Memory B cell (primary cell): ENCODE results near the gene DCAF5.
"Not testable (repeated sequence)": the region's sequence is repeated elsewhere in the genome, so short reads cannot be mapped to it uniquely, and the experiment has no call there.

Experiments
- ATAC-seq: fragments of 150-1000 bp; cut with Tn5 transposase; 2 replicates; pipeline ENCODE4 v1.10.0; 2021; ENCODE audit warnings: low read depth, mild to moderate bottlenecking, moderate library complexity
- DNase-seq, 2 donors: peaks; one replicate each; pipeline ENCODE4 v3.0.0; 2022; ENCODE audit warnings: low spot score in 2 of 2
- H3K27ac Mint-ChIP-seq: one replicate; pipeline ENCODE4 v1.8.0; 2022; ENCODE audit warnings: mild to moderate bottlenecking, moderate library complexity, mixed read lengths
- H3K27me3 Mint-ChIP-seq: one replicate; pipeline ENCODE4 v1.8.0; 2022; ENCODE audit warnings: mixed read lengths
- H3K36me3 Mint-ChIP-seq: one replicate; pipeline ENCODE4 v1.8.0; 2022; ENCODE audit warnings: mild to moderate bottlenecking, mixed read lengths
- H3K4me1 Mint-ChIP-seq: one replicate; pipeline ENCODE4 v1.8.0; 2022; ENCODE audit warnings: mixed read lengths
- H3K4me3 Mint-ChIP-seq: one replicate; pipeline ENCODE4 v1.8.0; 2022; ENCODE audit warnings: mild to moderate bottlenecking, moderate library complexity, mixed read lengths
- H3K9me3 Mint-ChIP-seq: one replicate; pipeline ENCODE4 v1.8.0; 2022; ENCODE audit warnings: mixed read lengths

Gene DCAF5

DNA sequence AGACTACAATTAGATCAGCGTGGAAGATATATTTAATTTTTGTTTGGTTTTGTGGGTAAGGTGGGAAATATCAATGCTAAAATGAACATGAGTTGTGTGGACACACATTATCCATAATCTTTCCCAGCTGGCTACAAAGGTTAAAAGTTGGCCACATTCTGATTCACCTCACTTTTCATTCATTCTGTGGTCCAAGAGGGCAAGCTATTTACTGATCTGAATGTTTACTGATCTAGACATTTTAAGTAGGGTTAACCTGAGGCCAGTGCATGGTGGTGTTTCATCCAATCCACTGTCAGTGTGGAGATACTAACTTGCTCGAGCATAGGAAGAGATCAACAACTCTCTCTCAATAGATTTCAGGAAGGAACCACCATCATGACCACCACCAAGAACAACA lies 71.6 kb downstream of the DCAF5 start:
- no peaks in the 10 kb centered on the region for H3K27me3 Mint-ChIP-seq
- DNase-seq: no peak
- H3K9me3 Mint-ChIP-seq: no peaks in the 10 kb centered on the region
- H3K4me3 Mint-ChIP-seq: no peak overlapping the region
- H3K36me3 Mint-ChIP-seq: peaks cover 36% of the 10 kb centered on the region
- H3K4me1 Mint-ChIP-seq: peaks cover 3% of the 10 kb centered on the region
- no peak for ATAC-seq
- no peak overlapping the region for H3K27ac Mint-ChIP-seq

DNA sequence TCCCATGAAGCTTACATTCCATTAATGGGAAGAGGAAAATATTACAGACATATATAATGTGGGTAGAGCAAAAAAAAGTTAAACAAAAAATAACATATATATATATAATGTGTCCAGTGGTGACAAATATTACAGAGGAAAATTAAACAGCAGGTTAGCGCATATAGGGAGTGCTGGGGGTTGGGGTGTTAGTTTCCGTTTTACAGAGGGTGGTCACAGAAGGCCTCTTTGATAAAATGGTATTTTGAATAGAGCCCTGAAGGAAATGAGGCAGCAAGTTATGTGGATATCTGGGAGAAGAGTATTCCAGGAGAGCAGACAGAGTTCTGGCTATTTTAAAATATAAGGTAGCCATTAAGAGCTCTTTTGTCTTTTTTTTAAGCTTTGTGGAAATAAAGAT lies 73.2 kb downstream of the DCAF5 start:
- H3K4me1 Mint-ChIP-seq: peaks cover 3% of the 10 kb centered on the region
- DNase-seq: no peak
- H3K27me3 Mint-ChIP-seq: no peaks in the 10 kb centered on the region
- no peaks in the 10 kb centered on the region for H3K9me3 Mint-ChIP-seq
- H3K4me3 Mint-ChIP-seq: no peak overlapping the region
- H3K27ac Mint-ChIP-seq: no peak overlapping the region
- peaks cover 37% of the 10 kb centered on the region for H3K36me3 Mint-ChIP-seq
- ATAC-seq: no peak

GRCh38 chr14:69079188-69079742 lies 73.7 kb downstream of the DCAF5 start:
- Mint-ChIP-seq H3K27me3 (no peaks in the 10 kb centered on the region), H3K36me3 (peaks cover 40% of the 10 kb centered on the region), H3K4me3 (no peak overlapping the region), H3K4me1 (peaks cover 3% of the 10 kb centered on the region), H3K9me3 (no peaks in the 10 kb centered on the region), H3K27ac (peak overlapping the region; percentile 58)
- ATAC-seq: no peak
- no peak for DNase-seq

GRCh38 chr14:69077841-69078240 lies 75.1 kb downstream of the DCAF5 start:
- peaks cover 42% of the 10 kb centered on the region for H3K36me3 Mint-ChIP-seq

GRCh38 chr14:69077185-69077584 lies 75.7 kb downstream of the DCAF5 start:
- DNase-seq, H3K9me3 Mint-ChIP-seq, ATAC-seq, H3K4me1 Mint-ChIP-seq, H3K27me3 Mint-ChIP-seq, H3K4me3 Mint-ChIP-seq: not testable (repeated sequence)
- H3K27ac Mint-ChIP-seq: peak overlapping the region; percentile 60
- H3K36me3 Mint-ChIP-seq: peaks cover 47% of the 10 kb centered on the region

More at GRCh38 chr14:69077841-69078240, 75.1 kb downstream of the DCAF5 start:
- Mint-ChIP-seq H3K4me3 (no peak overlapping the region), H3K27ac (no peak overlapping the region), H3K4me1 (peaks cover 3% of the 10 kb centered on the region), H3K27me3 (no peaks in the 10 kb centered on the region), H3K9me3 (no peaks in the 10 kb centered on the region)
- ATAC-seq (no peak), DNase-seq (no peak)

DNA sequence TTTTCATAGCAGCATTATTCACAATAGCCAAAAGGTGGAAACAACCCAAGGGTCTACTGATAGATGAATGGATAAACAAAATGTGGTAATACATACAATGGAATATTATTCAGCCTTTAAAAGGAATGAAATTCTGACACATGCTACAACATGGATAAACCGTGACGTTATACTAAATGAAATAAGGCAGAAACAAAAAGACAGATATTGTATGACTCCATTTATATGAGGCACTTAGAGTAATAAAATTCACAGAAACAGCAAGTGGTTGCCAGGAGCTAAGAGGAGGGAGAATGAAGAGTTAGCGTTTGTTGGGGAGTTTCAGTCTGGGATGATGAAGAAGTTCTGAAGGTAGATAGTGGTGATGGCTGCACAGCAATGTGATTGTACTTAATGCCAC lies 76.6 kb downstream of the DCAF5 start:
- no peak overlapping the region for H3K27ac Mint-ChIP-seq
- no peak for ATAC-seq
- H3K4me1 Mint-ChIP-seq: peaks cover 3% of the 10 kb centered on the region
- peaks cover 43% of the 10 kb centered on the region for H3K36me3 Mint-ChIP-seq
- no peaks in the 10 kb centered on the region for H3K27me3 Mint-ChIP-seq
- H3K4me3 Mint-ChIP-seq: no peak overlapping the region
- DNase-seq: no peak
- H3K9me3 Mint-ChIP-seq: no peaks in the 10 kb centered on the region

DNA sequence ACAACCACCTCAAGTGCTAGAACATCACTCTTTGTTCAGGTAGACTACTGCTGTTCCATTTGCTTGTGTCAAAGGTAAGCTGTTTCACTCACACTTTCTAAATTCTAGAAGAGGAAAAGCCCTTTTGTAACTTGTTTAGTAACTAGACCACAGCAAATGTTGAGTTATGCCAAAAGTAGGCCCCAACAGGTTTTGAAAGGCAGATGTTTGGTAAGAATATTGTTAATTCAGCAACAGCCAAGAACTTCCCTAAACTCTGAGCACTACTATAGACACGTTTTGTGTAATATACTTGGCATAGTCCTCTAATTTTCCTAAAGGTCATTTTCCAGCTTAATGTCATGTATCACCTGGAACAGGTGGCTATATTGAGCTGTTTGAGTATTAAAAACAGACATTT lies 79.0 kb downstream of the DCAF5 start:
- Mint-ChIP-seq H3K36me3 (peaks cover 44% of the 10 kb centered on the region), H3K4me1 (peaks cover 3% of the 10 kb centered on the region), H3K9me3 (no peaks in the 10 kb centered on the region), H3K27ac (no peak overlapping the region), H3K27me3 (no peaks in the 10 kb centered on the region), H3K4me3 (no peak overlapping the region)
- ATAC-seq (no peak), DNase-seq (no peak)

GRCh38 chr14:69073429-69073828 lies 79.5 kb downstream of the DCAF5 start:
- Mint-ChIP-seq H3K27ac (no peak overlapping the region), H3K4me1 (peaks cover under 1% of the 10 kb centered on the region), H3K9me3 (no peaks in the 10 kb centered on the region), H3K36me3 (peaks cover 42% of the 10 kb centered on the region), H3K27me3 (no peaks in the 10 kb centered on the region), H3K4me3 (no peak overlapping the region)
- ATAC-seq (no peak), DNase-seq (no peak)

DNA sequence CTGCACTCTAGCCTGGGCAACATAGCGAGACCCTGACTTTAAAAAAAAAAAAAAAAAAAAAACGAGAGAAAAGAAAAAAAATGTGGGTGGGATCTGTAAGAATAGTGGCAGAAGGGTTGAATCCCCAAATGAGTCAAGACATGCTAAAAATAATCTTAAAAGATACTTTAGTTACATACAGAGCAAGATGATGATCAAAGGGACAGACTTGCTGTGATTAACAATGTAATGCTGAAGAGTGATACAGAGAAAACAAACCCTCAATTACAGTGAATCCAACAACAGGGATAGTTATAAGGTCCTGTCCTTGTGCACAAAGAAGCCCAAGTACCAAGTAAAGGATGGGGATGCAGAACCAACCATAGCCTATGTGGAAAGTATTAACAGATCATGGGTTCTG lies 80.3 kb downstream of the DCAF5 start:
- no peaks in the 10 kb centered on the region for H3K27me3 Mint-ChIP-seq
- no peak overlapping the region for H3K27ac Mint-ChIP-seq

DNA sequence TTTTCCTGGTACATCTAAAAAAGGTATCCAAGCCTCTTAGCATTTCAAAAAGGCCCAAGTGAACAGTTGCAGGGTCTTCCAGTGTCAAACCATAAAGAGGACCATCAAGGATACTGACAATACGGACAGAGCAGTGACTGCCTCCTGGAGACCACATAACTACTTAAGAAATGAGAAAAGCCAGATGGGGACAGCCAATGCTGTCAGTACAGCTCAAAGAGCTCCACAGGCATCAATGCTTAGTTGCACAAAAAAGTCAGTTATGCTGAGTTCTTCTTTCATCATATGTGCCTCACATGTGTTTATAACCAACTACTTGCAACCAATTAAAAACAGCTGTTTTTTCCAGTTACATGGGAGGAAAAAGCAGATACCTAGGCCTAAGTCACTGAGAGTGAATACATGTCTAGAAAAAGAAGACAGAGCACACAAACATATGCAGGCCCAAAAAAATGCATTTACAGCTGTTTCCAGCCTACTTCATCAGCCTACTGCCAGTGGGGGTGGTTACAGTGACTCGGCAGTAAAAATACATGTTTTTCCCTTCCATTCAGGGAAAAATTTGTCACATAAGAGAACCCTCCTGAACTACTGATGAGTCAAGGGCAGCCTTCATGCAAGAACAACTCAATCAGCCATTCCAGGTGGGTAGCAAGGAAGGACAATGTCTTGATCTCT lies 84.0 kb downstream of the DCAF5 start:
- no peak for DNase-seq
- H3K27me3 Mint-ChIP-seq: no peaks in the 10 kb centered on the region
- H3K27ac Mint-ChIP-seq: peak overlapping the region; percentile 35
- H3K4me3 Mint-ChIP-seq: no peak overlapping the region
- no peaks in the 10 kb centered on the region for H3K9me3 Mint-ChIP-seq
- no peak for ATAC-seq
- H3K36me3 Mint-ChIP-seq: peaks cover 33% of the 10 kb centered on the region
- H3K4me1 Mint-ChIP-seq: no peaks in the 10 kb centered on the region

More for the DNA sequence above, 80.3 kb downstream of the DCAF5 start:
- ATAC-seq (no peak), DNase-seq (no peak)
- Mint-ChIP-seq H3K4me1 (no peaks in the 10 kb centered on the region), H3K36me3 (peaks cover 46% of the 10 kb centered on the region), H3K4me3 (no peak overlapping the region), H3K9me3 (no peaks in the 10 kb centered on the region)

- H3K27ac Mint-ChIP-seq: no peak overlapping the region
- no peaks in the 10 kb centered on the region for H3K27me3 Mint-ChIP-seq
- DNase-seq (no peak), ATAC-seq (no peak)
- no peaks in the 10 kb centered on the region for H3K9me3 Mint-ChIP-seq
- no peak overlapping the region for H3K4me3 Mint-ChIP-seq
- peaks cover 32% of the 10 kb centered on the region for H3K36me3 Mint-ChIP-seq
- H3K4me1 Mint-ChIP-seq: no peaks in the 10 kb centered on the region
Observed at GRCh38 chr14:69066396-69067171, 86.3 kb downstream of the DCAF5 start.

DNA sequence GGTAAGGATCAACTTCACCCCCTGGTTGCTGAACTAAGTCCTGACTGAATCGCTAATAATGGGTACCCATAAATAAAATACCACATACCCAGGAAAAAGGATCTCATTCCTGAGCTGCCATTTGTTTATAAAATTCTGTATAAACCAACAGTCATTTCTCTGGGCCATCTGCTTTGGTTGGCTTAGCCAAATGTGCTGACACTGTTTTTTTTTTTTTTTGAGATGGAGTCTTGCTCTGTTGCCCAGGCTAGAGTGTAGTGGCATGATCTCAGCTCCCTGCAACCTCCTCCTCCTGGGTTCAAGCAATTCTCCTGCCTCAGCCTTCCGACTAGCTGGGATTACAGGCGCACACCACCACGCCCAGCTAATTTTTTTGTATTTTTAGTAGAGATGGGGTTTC lies 87.0 kb downstream of the DCAF5 start:
- H3K9me3 Mint-ChIP-seq, DNase-seq, H3K4me1 Mint-ChIP-seq, H3K27me3 Mint-ChIP-seq, H3K4me3 Mint-ChIP-seq, ATAC-seq, H3K27ac Mint-ChIP-seq: not testable (repeated sequence)
- peaks cover 30% of the 10 kb centered on the region for H3K36me3 Mint-ChIP-seq

DNA sequence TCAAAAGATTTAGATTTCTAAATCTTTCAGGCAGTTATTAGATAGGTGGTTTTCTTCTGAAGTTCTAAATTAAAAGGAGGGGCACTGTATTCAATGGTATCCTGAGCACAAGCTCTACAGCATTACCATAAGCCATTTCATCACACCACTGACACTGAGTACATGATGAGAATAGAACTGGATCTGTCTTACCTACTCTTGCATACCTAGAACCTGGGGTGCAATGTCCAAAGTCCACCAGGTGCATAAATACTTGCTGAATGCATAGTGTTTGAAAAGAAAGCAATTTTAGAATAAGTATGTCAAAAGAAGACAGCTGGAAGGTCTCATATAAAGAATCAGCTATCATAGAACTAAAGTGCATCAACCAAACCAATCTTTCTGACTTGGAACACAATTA lies 88.3 kb downstream of the DCAF5 start:
- no peak overlapping the region for H3K27ac Mint-ChIP-seq
- H3K27me3 Mint-ChIP-seq: no peaks in the 10 kb centered on the region
- DNase-seq: no peak
- ATAC-seq: no peak
- H3K9me3 Mint-ChIP-seq: no peaks in the 10 kb centered on the region
- no peak overlapping the region for H3K4me3 Mint-ChIP-seq
- H3K4me1 Mint-ChIP-seq: no peaks in the 10 kb centered on the region
- H3K36me3 Mint-ChIP-seq: peaks cover 31% of the 10 kb centered on the region
